Neural cell (in vitro differentiated cells): ENCODE results near the gene RAI1.

Experiments used
- CTCF ChIP-seq: fragments of 450-650 bp; IDR thresholded peaks from 2 replicates; pipeline ENCODE4 v1.5.1; 2014; ENCODE audit warnings: antibody characterized with exemption, mild to moderate bottlenecking, moderate library complexity; ENCODE audit not compliant: poor library complexity, severe bottlenecking
- EP300 ChIP-seq: fragments of 450-650 bp; conservative IDR thresholded peaks from 2 replicates; pipeline ENCODE4 v1.6.1; 2014; ENCODE audit warnings: antibody characterized with exemption, mild to moderate bottlenecking, moderate library complexity; ENCODE audit not compliant: poor library complexity, severe bottlenecking
- EZH2 ChIP-seq: fragments of 200-600, 300-800 bp; shearing (Covaris generic), sonication (generic); IDR thresholded peaks from 2 replicates; pipeline ENCODE4 v1.6.1; 2014; ENCODE audit warnings: antibody characterized with exemption, low read length, borderline replicate concordance, mild to moderate bottlenecking; ENCODE audit not compliant: insufficient read depth, poor library complexity, severe bottlenecking
- MXI1 ChIP-seq: fragments of 450-650 bp; conservative IDR thresholded peaks from 2 replicates; pipeline ENCODE4 v1.6.1; 2014; ENCODE audit warnings: antibody characterized with exemption, mild to moderate bottlenecking; ENCODE audit not compliant: poor library complexity, severe bottlenecking
- POLR2AphosphoS5 ChIP-seq: IDR thresholded peaks from 2 replicates; pipeline ENCODE4 v1.6.1; 2012
- REST ChIP-seq: IDR thresholded peaks from 2 replicates; pipeline ENCODE4 v1.6.1; 2012; ENCODE audit warnings: borderline replicate concordance
- SMC3 ChIP-seq: fragments of 450-650 bp; conservative IDR thresholded peaks from 2 replicates; pipeline ENCODE4 v1.6.1; 2014; ENCODE audit warnings: antibody characterized with exemption, mild to moderate bottlenecking, moderate library complexity; ENCODE audit not compliant: poor library complexity
- TAF1 ChIP-seq: IDR thresholded peaks from 2 replicates; pipeline ENCODE4 v1.6.1; 2012; ENCODE audit warnings: low read depth

- TF ChIP-seq POLR2AphosphoS5 (no peak), CTCF (no peak), SMC3 (no peak), MXI1 (no peak), TAF1 (no peak), EP300 (no peak), EZH2 (no peak), REST (no peak)
These were observed 166.5 kb downstream of the RAI1 start for GRCh38 chr17:17847726-17848125.
